ENCODE data around the gene MBOAT1. TPM values are rescaled to one million over a fixed set of nuclear protein-coding genes. Genes with fewer than 3 reads are reported as not detected.

The MBOAT1 gene
- polyA plus RNA-seq, 2 of the 4 experiments (the other 2 are of a cell fraction) = 1.9 to 5.5 TPM

- TF ChIP-seq HDAC2 (IDR thresholded peaks at IDR 0.05) = no peak
- TF ChIP-seq NFE2L2 (conservative IDR thresholded peaks at IDR 0.05; ENCODE audit: low read length) = no peak
Observed at GRCh38 chr6:20172842-20173456, 39.3 kb downstream of the MBOAT1 start (continued).

- Histone ChIP-seq H3K4me2 (no peak overlapping the region), H3K4me3 (no peak overlapping the region), H3K9me3 (no peaks in the 10 kb centered on the region), H3K4me1 (no peaks in the 10 kb centered on the region), H3K27ac (no peak overlapping the region)
- WGBS (ENCODE audit: missing lambda C conversion rate) = 83% methylated on average over 4 of the region's 4 CpGs
- FAIRE-seq (no peak), ATAC-seq (no peak), DNase-seq (ENCODE audit: low read depth in 1 of 2, low spot score in 1 of 2) (no peak)
- POLR2A ChIA-PET = no interaction called here
- CTCF ChIA-PET = no interaction called here
- TF ChIP-seq RAD21 (conservative IDR thresholded peaks at IDR 0.05 in 1 of 2, IDR thresholded peaks at IDR 0.05 in 1 of 2) (no peak), KDM5A (IDR thresholded peaks at IDR 0.05) (no peak), HES2 (IDR thresholded peaks at IDR 0.05) (no peak), MAX (IDR thresholded peaks at IDR 0.05) (no peak), CBX8 (IDR thresholded peaks at IDR 0.05) (no peak), EP300 (IDR thresholded peaks at IDR 0.05) (no peak), MYC (IDR thresholded peaks at IDR 0.05; ENCODE audit: borderline replicate concordance, low read length) (no peak), RCOR1 (IDR thresholded peaks at IDR 0.05; ENCODE audit: low read depth, low read length) (no peak), JUNB (IDR thresholded peaks at IDR 0.05) (no peak), CHD4 (IDR thresholded peaks at IDR 0.05; ENCODE audit: borderline replicate concordance) (no peak), FOSB (CRISPR knock-in tag; IDR thresholded peaks at IDR 0.05) (no peak), JUN (IDR thresholded peaks at IDR 0.05) (no peak), BCL3 (IDR thresholded peaks at IDR 0.05) (no peak), MAZ (IDR thresholded peaks at IDR 0.05; ENCODE audit: borderline replicate concordance, low read depth, low read length) (no peak)
Observed at GRCh38 chr6:20170455-20171148, 41.7 kb downstream of the MBOAT1 start.

- no peak for FAIRE-seq
- no peak overlapping the region for H3K4me3 ChIP-seq
- ATAC-seq = no peak
- 85% methylated on average over 2 of the region's 2 CpGs for WGBS (ENCODE audit: missing lambda C conversion rate)
- DNase-seq (ENCODE audit: low read depth in 1 of 2, low spot score in 1 of 2) = no peak
- TF ChIP-seq BCL3 (IDR thresholded peaks at IDR 0.05) (no peak), HES2 (IDR thresholded peaks at IDR 0.05) (no peak), TFCP2L1 (CRISPR knock-in tag; IDR thresholded peaks at IDR 0.05) (no peak), PBX3 (IDR thresholded peaks at IDR 0.05) (no peak), ELK1 (IDR thresholded peaks at IDR 0.05; ENCODE audit: low read depth, low read length) (no peak), GATA3 (IDR thresholded peaks at IDR 0.05; ENCODE audit: borderline replicate concordance) (no peak), TP53 (CRISPR knock-in tag; IDR thresholded peaks at IDR 0.05) (no peak), CEBPB (IDR thresholded peaks at IDR 0.05) (no peak), CBX8 (IDR thresholded peaks at IDR 0.05) (no peak), BHLHE40 (IDR thresholded peaks at IDR 0.05; ENCODE audit: low read depth, low read length) (no peak), HOXB13 (CRISPR knock-in tag; IDR thresholded peaks at IDR 0.05; ENCODE audit: low read depth) (no peak), SREBF2 (IDR thresholded peaks at IDR 0.05) (no peak), JUNB (IDR thresholded peaks at IDR 0.05) (no peak)
- no peak overlapping the region for H3K27ac ChIP-seq
- H3K4me1 ChIP-seq = no peaks in the 10 kb centered on the region
- CTCF ChIA-PET = no interaction called here
- POLR2A ChIA-PET = no interaction called here
- no peaks in the 10 kb centered on the region for H3K9me3 ChIP-seq
- H3K4me2 ChIP-seq = no peak overlapping the region
Observed at GRCh38 chr6:20169786-20170185, 42.5 kb downstream of the MBOAT1 start.

All from A549 (cell line).